Stomach (tissue), 4 donors: ENCODE measurements around the gene OSTM1.
A peak's percentile ranks its signal among the peaks of the same experiment; 100 is the strongest.

ENCODE experiments used
- CTCF ChIP-seq, 7 experiments: fragments of 450-650 bp in 4 of 7; fragments of 200-600 bp in 3 of 7; sonication (generic) in 3 of 7; IDR thresholded peaks; one replicate each; pipeline ENCODE4 v1.5.1; 2016 to 2019; ENCODE audit warnings: antibody characterized with exemption in 7 of 7, control low read depth in 2 of 7, mild to moderate bottlenecking in 1 of 7
- POLR2AphosphoS5 ChIP-seq, 3 donors: sonication (generic); formaldehyde crosslinking; IDR thresholded peaks; one replicate each; pipeline ENCODE4 v1.6.1; 2016; ENCODE audit warnings: antibody characterized with exemption in 3 of 3

- peak in 3 of 7 experiments; percentile 10 to 39 (median 28) for TF ChIP-seq CTCF (IDR thresholded peaks at IDR 0.05)
- no peak for TF ChIP-seq POLR2AphosphoS5 (IDR thresholded peaks at IDR 0.05)
Observed at GRCh38 chr6:108115598-108116058, 41.1 kb upstream of the OSTM1 start.
